C4-2B (cell line): Measurements from ENCODE around the gene ASTE1.

ENCODE experiments used
- ZFX ChIP-seq: fragments of 450-650 bp; IDR thresholded peaks from 2 replicates; pipeline ENCODE4 v1.6.1; 2017
- TF ChIP-seq, protein P1 (sequence below): fragments of 450-650 bp; conservative IDR thresholded peaks from 2 replicates; pipeline ENCODE4 v1.5.1; 2017; ENCODE audit warnings: mild to moderate bottlenecking

DNA sequence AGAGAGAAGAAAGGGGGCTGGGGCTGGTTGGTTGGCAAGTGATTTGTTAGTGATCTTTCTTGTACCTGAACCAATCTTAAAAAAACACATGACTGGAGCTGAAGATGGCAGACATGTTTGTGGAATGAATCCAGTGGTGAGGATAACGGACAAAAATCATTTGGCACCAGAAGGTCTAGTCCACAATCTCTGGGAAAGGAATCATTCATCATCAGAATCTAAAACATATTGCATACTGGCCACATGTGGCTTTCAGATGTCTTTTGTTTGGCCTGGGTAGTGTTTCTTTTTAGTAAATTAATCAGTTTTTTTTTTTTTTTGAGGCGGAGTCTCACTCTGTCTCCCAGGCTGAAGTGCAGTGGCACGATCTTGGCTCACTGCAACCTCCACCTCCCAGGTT is 5.0 kb upstream of the ASTE1 start:
- TF ChIP-seq, protein P1, sequence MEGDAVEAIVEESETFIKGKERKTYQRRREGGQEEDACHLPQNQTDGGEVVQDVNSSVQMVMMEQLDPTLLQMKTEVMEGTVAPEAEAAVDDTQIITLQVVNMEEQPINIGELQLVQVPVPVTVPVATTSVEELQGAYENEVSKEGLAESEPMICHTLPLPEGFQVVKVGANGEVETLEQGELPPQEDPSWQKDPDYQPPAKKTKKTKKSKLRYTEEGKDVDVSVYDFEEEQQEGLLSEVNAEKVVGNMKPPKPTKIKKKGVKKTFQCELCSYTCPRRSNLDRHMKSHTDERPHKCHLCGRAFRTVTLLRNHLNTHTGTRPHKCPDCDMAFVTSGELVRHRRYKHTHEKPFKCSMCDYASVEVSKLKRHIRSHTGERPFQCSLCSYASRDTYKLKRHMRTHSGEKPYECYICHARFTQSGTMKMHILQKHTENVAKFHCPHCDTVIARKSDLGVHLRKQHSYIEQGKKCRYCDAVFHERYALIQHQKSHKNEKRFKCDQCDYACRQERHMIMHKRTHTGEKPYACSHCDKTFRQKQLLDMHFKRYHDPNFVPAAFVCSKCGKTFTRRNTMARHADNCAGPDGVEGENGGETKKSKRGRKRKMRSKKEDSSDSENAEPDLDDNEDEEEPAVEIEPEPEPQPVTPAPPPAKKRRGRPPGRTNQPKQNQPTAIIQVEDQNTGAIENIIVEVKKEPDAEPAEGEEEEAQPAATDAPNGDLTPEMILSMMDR = no peak
- TF ChIP-seq ZFX = no peak
